SU-DHL-6 (cell line): ENCODE measurements around the gene AGXT2.

Experiments
- H2AFZ ChIP-seq: fragments of 200-600 bp; sonication (generic); 2 replicates; pipeline ENCODE4 v1.6.1; 2014; ENCODE audit warnings: low read depth, mild to moderate bottlenecking, moderate library complexity, mixed read lengths, antibody characterized with exemption, low read length; ENCODE audit not compliant: severe bottlenecking
- H3F3A ChIP-seq: fragments of 200-600 bp; shearing (Covaris generic); 2 replicates; pipeline ENCODE4 v1.6.0; 2016; ENCODE audit warnings: antibody characterized with exemption, mild to moderate bottlenecking; ENCODE audit not compliant: insufficient read depth
- H3K27ac ChIP-seq: fragments of 200-600 bp; sonication (generic); 2 replicates; pipeline ENCODE4 v1.5.1; 2016; ENCODE audit warnings: low read depth, mild to moderate bottlenecking, low read length, moderate library complexity, mixed read lengths
- H3K27me3 ChIP-seq: fragments of 200-600 bp; sonication (generic), shearing (Covaris generic); 2 replicates; pipeline ENCODE4 v1.6.0; 2014; ENCODE audit warnings: mild to moderate bottlenecking, low read length
- H3K36me3 ChIP-seq: fragments of 200-600 bp; sonication (generic); 2 replicates; pipeline ENCODE4 v1.6.1; 2014; ENCODE audit warnings: mild to moderate bottlenecking, low read length, mixed read lengths
- H3K4me2 ChIP-seq: fragments of 300-600, 200-600 bp; shearing (Covaris generic), sonication (generic); 2 replicates; pipeline ENCODE4 v1.6.0; 2014; ENCODE audit warnings: low read length, low read depth, mild to moderate bottlenecking; ENCODE audit not compliant: poor library complexity, severe bottlenecking
- H3K4me3 ChIP-seq: fragments of 200-600 bp; sonication (generic); 2 replicates; pipeline ENCODE4 v1.5.1; 2014; ENCODE audit warnings: antibody characterized with exemption, low read length, mild to moderate bottlenecking, mixed read lengths; ENCODE audit not compliant: insufficient read depth, poor library complexity, severe bottlenecking
- H3K79me2 ChIP-seq: fragments of 200-600 bp; sonication (generic); 2 replicates; pipeline ENCODE4 v1.6.1; 2014; ENCODE audit warnings: mild to moderate bottlenecking, low read length, moderate library complexity; ENCODE audit not compliant: insufficient read depth
- H3K9ac ChIP-seq: fragments of 200-600 bp; sonication (generic); 2 replicates; pipeline ENCODE4 v1.7.0; 2014; ENCODE audit warnings: mild to moderate bottlenecking, low read length
- H3K9me2 ChIP-seq: fragments of 200-600 bp; sonication (generic); replicated peaks from 2 replicates; pipeline ENCODE4 v1.6.1; 2014; ENCODE audit warnings: low read length; ENCODE audit not compliant: insufficient read depth
- H3K9me3 ChIP-seq: fragments of 200-600 bp; sonication (generic); 2 replicates; pipeline ENCODE4 v1.6.1; 2014; ENCODE audit warnings: low read length, mixed read lengths; ENCODE audit not compliant: insufficient read depth
- H4K20me1 ChIP-seq: fragments of 200-600 bp; sonication (generic); 2 replicates; pipeline ENCODE4 v1.6.1; 2014; ENCODE audit warnings: low read depth, mild to moderate bottlenecking, antibody characterized with exemption, low read length, moderate library complexity, mixed read lengths
- EZH2phosphoT487 ChIP-seq: fragments of 200-600 bp; sonication (generic), shearing (Covaris generic); conservative IDR thresholded peaks from 2 replicates; pipeline ENCODE4 v1.6.1; 2018; ENCODE audit warnings: mild to moderate bottlenecking, antibody characterized with exemption, low read length, moderate library complexity, mixed read lengths
- TF ChIP-seq, protein P1 (sequence below): fragments of 200-600 bp; sonication (generic); IDR thresholded peaks from one replicate; pipeline ENCODE4 v1.5.1; 2017; ENCODE audit warnings: antibody characterized with exemption, mild to moderate bottlenecking, low read length, moderate library complexity; ENCODE audit not compliant: insufficient read depth, poor library complexity, severe bottlenecking

AGXT2 gene

GRCh38 chr5:35044649-35045048 is 3.1 kb downstream of the AGXT2 start:
- no peaks in the 10 kb centered on the region for H3K9me2 ChIP-seq
- H3K4me2 ChIP-seq = no peak overlapping the region
- no peak overlapping the region for H3K4me3 ChIP-seq
- no peak for TF ChIP-seq EZH2phosphoT487
- TF ChIP-seq, protein P1, sequence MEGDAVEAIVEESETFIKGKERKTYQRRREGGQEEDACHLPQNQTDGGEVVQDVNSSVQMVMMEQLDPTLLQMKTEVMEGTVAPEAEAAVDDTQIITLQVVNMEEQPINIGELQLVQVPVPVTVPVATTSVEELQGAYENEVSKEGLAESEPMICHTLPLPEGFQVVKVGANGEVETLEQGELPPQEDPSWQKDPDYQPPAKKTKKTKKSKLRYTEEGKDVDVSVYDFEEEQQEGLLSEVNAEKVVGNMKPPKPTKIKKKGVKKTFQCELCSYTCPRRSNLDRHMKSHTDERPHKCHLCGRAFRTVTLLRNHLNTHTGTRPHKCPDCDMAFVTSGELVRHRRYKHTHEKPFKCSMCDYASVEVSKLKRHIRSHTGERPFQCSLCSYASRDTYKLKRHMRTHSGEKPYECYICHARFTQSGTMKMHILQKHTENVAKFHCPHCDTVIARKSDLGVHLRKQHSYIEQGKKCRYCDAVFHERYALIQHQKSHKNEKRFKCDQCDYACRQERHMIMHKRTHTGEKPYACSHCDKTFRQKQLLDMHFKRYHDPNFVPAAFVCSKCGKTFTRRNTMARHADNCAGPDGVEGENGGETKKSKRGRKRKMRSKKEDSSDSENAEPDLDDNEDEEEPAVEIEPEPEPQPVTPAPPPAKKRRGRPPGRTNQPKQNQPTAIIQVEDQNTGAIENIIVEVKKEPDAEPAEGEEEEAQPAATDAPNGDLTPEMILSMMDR = no peak
- no peaks in the 10 kb centered on the region for H4K20me1 ChIP-seq
- no peaks in the 10 kb centered on the region for H3K36me3 ChIP-seq
- no peaks in the 10 kb centered on the region for H3F3A ChIP-seq
- H3K27me3 ChIP-seq = no peaks in the 10 kb centered on the region
- no peak overlapping the region for H3K27ac ChIP-seq
- no peaks in the 10 kb centered on the region for H3K79me2 ChIP-seq
- no peaks in the 10 kb centered on the region for H3K9me3 ChIP-seq
- no peak overlapping the region for H3K9ac ChIP-seq
- no peak overlapping the region for H2AFZ ChIP-seq

DNA sequence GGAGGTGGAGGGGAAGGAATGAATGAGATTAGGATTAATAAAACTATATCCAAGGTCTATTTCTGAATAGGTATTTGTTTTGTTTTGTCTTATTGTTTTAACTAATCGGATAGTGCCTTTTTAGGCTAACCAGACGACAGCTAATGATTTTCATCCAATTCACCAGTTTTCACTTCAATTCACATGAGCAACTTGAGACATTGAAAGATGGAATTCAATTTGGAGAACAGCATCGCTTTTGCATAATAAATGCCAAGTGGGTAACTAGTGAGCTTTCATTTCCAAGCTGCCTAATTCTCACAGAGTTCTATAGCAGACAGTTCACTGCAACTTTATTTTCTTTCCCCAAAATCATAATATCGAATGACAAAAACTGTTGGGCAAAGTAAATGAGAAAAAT is 5.0 kb downstream of the AGXT2 start:
- no peaks in the 10 kb centered on the region for H4K20me1 ChIP-seq
- H3K27ac ChIP-seq = no peak overlapping the region
- H2AFZ ChIP-seq = no peak overlapping the region
- H3K9me3 ChIP-seq = no peaks in the 10 kb centered on the region
- H3K27me3 ChIP-seq = no peaks in the 10 kb centered on the region
- no peak overlapping the region for H3K9ac ChIP-seq
- H3K79me2 ChIP-seq = no peaks in the 10 kb centered on the region
- TF ChIP-seq, protein P1 = no peak
- TF ChIP-seq EZH2phosphoT487 = no peak
- H3K36me3 ChIP-seq = no peaks in the 10 kb centered on the region
- no peaks in the 10 kb centered on the region for H3F3A ChIP-seq
- H3K4me3 ChIP-seq = no peak overlapping the region
- H3K4me2 ChIP-seq = no peak overlapping the region
- H3K9me2 ChIP-seq = no peaks in the 10 kb centered on the region

- H3K27me3 ChIP-seq = no peaks in the 10 kb centered on the region
- H2AFZ ChIP-seq = no peak overlapping the region
- H3K4me2 ChIP-seq = no peak overlapping the region
- no peaks in the 10 kb centered on the region for H3K36me3 ChIP-seq
- no peaks in the 10 kb centered on the region for H4K20me1 ChIP-seq
- no peaks in the 10 kb centered on the region for H3F3A ChIP-seq
- no peak overlapping the region for H3K27ac ChIP-seq
- TF ChIP-seq EZH2phosphoT487 = no peak
- TF ChIP-seq, protein P1 = no peak
- no peak overlapping the region for H3K9ac ChIP-seq
- no peak overlapping the region for H3K4me3 ChIP-seq
- H3K9me2 ChIP-seq = no peaks in the 10 kb centered on the region
- no peaks in the 10 kb centered on the region for H3K79me2 ChIP-seq
- no peaks in the 10 kb centered on the region for H3K9me3 ChIP-seq
These were observed 6.5 kb downstream of the AGXT2 start for GRCh38 chr5:35041261-35041660.

DNA sequence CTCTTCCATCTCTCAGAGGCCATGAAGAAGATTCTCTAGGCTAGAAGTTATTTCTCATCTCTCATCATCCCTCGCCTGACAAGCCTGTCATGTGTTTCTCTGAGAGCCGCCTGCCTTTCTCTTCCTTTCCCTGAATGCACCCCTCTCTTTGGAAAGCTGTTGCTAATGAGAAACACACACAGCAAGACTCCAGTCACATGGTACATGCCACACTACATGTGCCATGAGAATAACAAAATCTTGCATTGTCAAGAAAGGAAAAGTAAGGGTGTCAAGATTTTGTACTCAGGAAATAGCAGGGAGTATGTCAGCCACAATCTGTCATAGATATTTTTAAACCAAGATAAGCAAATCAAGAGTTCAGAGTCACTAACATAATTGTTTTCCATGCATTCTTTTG is 8.9 kb downstream of the AGXT2 start:
- Histone ChIP-seq H3K36me3 (no peaks in the 10 kb centered on the region), H3K9ac (no peak overlapping the region), H2AFZ (no peak overlapping the region), H3K4me3 (no peak overlapping the region), H3K9me2 (no peaks in the 10 kb centered on the region), H4K20me1 (no peaks in the 10 kb centered on the region), H3K4me2 (no peak overlapping the region), H3K27me3 (no peaks in the 10 kb centered on the region), H3F3A (no peaks in the 10 kb centered on the region), H3K9me3 (no peaks in the 10 kb centered on the region), H3K27ac (no peak overlapping the region), H3K79me2 (no peaks in the 10 kb centered on the region)
- TF ChIP-seq, protein P1 = no peak
- TF ChIP-seq EZH2phosphoT487 = no peak
